ENCODE results near the gene WDFY2. TPM values are rescaled to one million over a fixed set of nuclear protein-coding genes. Genes with fewer than 3 reads are reported as not detected.

Gene WDFY2
- total RNA-seq, 1 experiment from 2014 or later: 26.4 TPM

DNA sequence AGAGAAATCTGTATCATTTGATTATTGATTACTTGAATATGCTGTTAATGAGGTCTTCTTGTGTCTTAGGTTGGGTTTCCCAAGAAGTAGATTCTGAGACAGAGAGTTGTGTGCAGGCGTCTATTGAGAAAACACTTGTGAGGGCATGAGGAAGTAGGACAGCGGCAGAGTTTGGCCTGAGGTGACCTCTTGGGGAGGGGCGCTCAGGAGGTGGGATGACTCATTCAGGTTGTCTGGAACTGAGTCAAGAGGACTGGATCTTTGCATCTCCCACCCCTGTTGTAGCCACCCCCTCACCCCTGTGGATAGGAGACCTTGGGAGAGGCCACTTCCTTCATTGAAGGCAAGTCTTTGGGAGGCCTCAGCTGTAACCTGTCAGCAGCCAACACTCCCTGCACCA lies 35.2 kb upstream of the WDFY2 start:
- no peak overlapping the region for H3K4ac ChIP-seq (ENCODE audit: low read depth, low read length)
- H3K9me3 ChIP-seq (ENCODE audit: control insufficient read depth, low read depth, low read length): no peaks in the 10 kb centered on the region
- no peak overlapping the region for H2BK15ac ChIP-seq (ENCODE audit: low read depth, low read length)
- no peak overlapping the region for H3T11ph ChIP-seq (ENCODE audit: low read length)
- no peak overlapping the region for H2BK120ac ChIP-seq (ENCODE audit: low read depth, low read length, poor library complexity, severe bottlenecking)
- no peaks in the 10 kb centered on the region for H3K23me2 ChIP-seq (ENCODE audit: insufficient read length, low read depth, low read length, poor library complexity, severe bottlenecking)
- no peak for DNase-seq
- no peak overlapping the region for H3K56ac ChIP-seq (ENCODE audit: insufficient read length, low read depth, low read length)
- H3K4me1 ChIP-seq (ENCODE audit: insufficient read depth, low read length): no peaks in the 10 kb centered on the region
- no peak overlapping the region for H3K14ac ChIP-seq (ENCODE audit: insufficient read depth, low read length)
- no peaks in the 10 kb centered on the region for H3K79me1 ChIP-seq (ENCODE audit: insufficient read depth, low read depth, low read length, poor library complexity, severe bottlenecking)
- no peaks in the 10 kb centered on the region for H3K79me2 ChIP-seq (ENCODE audit: insufficient read depth, low read length)
- H3K4me3 Mint-ChIP-seq: no peak overlapping the region
- WGBS (ENCODE audit: extremely low coverage, insufficient read length, low lambda C conversion rate): no CpG with 5 or more reads among the region's 3 CpGs
- no peak overlapping the region for H2BK5ac ChIP-seq (ENCODE audit: insufficient read length, low read length)
- TF ChIP-seq, protein P1, sequence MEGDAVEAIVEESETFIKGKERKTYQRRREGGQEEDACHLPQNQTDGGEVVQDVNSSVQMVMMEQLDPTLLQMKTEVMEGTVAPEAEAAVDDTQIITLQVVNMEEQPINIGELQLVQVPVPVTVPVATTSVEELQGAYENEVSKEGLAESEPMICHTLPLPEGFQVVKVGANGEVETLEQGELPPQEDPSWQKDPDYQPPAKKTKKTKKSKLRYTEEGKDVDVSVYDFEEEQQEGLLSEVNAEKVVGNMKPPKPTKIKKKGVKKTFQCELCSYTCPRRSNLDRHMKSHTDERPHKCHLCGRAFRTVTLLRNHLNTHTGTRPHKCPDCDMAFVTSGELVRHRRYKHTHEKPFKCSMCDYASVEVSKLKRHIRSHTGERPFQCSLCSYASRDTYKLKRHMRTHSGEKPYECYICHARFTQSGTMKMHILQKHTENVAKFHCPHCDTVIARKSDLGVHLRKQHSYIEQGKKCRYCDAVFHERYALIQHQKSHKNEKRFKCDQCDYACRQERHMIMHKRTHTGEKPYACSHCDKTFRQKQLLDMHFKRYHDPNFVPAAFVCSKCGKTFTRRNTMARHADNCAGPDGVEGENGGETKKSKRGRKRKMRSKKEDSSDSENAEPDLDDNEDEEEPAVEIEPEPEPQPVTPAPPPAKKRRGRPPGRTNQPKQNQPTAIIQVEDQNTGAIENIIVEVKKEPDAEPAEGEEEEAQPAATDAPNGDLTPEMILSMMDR (conservative IDR thresholded peaks at IDR 0.05): no peak
- H4K8ac ChIP-seq (replicated peaks; ENCODE audit: insufficient read length, low read depth, low read length): no peak overlapping the region
- H3K18ac ChIP-seq (ENCODE audit: insufficient read length, low read depth, low read length): no peak overlapping the region
- H3K27me3 Mint-ChIP-seq (ENCODE audit: low read depth): no peaks in the 10 kb centered on the region; the same call in 1 of the 2 replicates
- H2AK5ac ChIP-seq (ENCODE audit: insufficient read length, low read length): no peak overlapping the region
- no peak overlapping the region; a peak in 1 of 7 replicates for H3K27ac Mint-ChIP-seq
- H3K23ac ChIP-seq (ENCODE audit: insufficient read length, low read depth, low read length): no peak overlapping the region
- H2AFZ ChIP-seq (ENCODE audit: low read length): no peak overlapping the region
- peaks cover 18 to 19% of the 10 kb centered on the region in 2 experiments for H3K4me1 Mint-ChIP-seq
- H3K4me2 ChIP-seq (ENCODE audit: insufficient read depth, insufficient read length, low read length): no peak overlapping the region
- H4K91ac ChIP-seq (ENCODE audit: insufficient read length, low read depth, low read length): no peak overlapping the region
- H4K5ac ChIP-seq (ENCODE audit: insufficient read length, low read depth, low read length): no peak overlapping the region
- no peak overlapping the region for H2BK20ac ChIP-seq (ENCODE audit: low read depth, low read length, poor library complexity, severe bottlenecking)
- no peak overlapping the region for H3K27ac ChIP-seq (ENCODE audit: insufficient read length, low read depth, low read length)
- H3K9me3 Mint-ChIP-seq: peaks cover 3 to 4% of the 10 kb centered on the region in 2 experiments; a peak in 1 of 5 replicates
- no peaks in the 10 kb centered on the region for H3K27me3 ChIP-seq (ENCODE audit: insufficient read depth, low read length)
- H2BK12ac ChIP-seq (ENCODE audit: insufficient read length, low read depth, low read length): no peak overlapping the region
- H3K36me3 Mint-ChIP-seq (ENCODE audit: insufficient read depth in 1 of 3, low read depth in 3 of 3): no peaks in the 10 kb centered on the region
- no peaks in the 10 kb centered on the region for H4K20me1 ChIP-seq (ENCODE audit: control insufficient read depth, insufficient read depth, insufficient read length)
- no peak overlapping the region for H3K9ac ChIP-seq (ENCODE audit: extremely low read depth, insufficient read length, low read length)
